HepG2 (cell line): ENCODE measurements around the gene FNDC3B. TPM values are rescaled to one million over a fixed set of nuclear protein-coding genes. Genes with fewer than 3 reads are reported as not detected.

Experiments used
- ATF1 ChIP-seq: IDR thresholded peaks from 2 replicates; pipeline ENCODE4 v1.6.1; 2016; ENCODE audit warnings: mild to moderate bottlenecking, control low read depth
- BRD4 ChIP-seq: sonication (generic); formaldehyde crosslinking; IDR thresholded peaks from 2 replicates; pipeline ENCODE4 v1.4.0; 2020; ENCODE audit warnings: missing genetic modification reagents
- CBFB ChIP-seq: sonication (generic); formaldehyde crosslinking; IDR thresholded peaks from 2 replicates; pipeline ENCODE4 v1.4.0; 2020; ENCODE audit warnings: missing genetic modification reagents
- DR1 ChIP-seq: sonication (generic); formaldehyde crosslinking; IDR thresholded peaks from 2 replicates; pipeline ENCODE4 v1.8.0; 2021; ENCODE audit warnings: mild to moderate bottlenecking, missing genetic modification reagents, inconsistent platforms
- HIVEP1 ChIP-seq: sonication (generic); formaldehyde crosslinking; IDR thresholded peaks from 2 replicates; pipeline ENCODE4 v1.4.0; 2020; ENCODE audit warnings: mild to moderate bottlenecking, missing genetic modification reagents
- HOXA5 ChIP-seq: sonication (generic); formaldehyde crosslinking; IDR thresholded peaks from 2 replicates; pipeline ENCODE4 v1.4.0; 2020; ENCODE audit warnings: missing genetic modification reagents
- KLF15 ChIP-seq: sonication (generic); formaldehyde crosslinking; IDR thresholded peaks from 2 replicates; pipeline ENCODE4 v1.8.1; 2023; ENCODE audit warnings: borderline replicate concordance, mild to moderate bottlenecking, inconsistent platforms, missing genetic modification reagents, mixed read lengths
- MYNN ChIP-seq: sonication (generic); formaldehyde crosslinking; IDR thresholded peaks from 2 replicates; pipeline ENCODE4 v1.4.0; 2020; ENCODE audit warnings: mild to moderate bottlenecking, low read depth, missing genetic modification reagents
- POLR2A ChIP-seq, 2 experiments: IDR thresholded peaks; 2 replicates each; pipeline ENCODE4 v1.6.1; 2011; ENCODE audit warnings: low read depth in 2 of 2, low read length in 2 of 2, mild to moderate bottlenecking in 1 of 2, moderate library complexity in 1 of 2; ENCODE audit not compliant: insufficient read depth in 1 of 2
- RBM22 ChIP-seq: fragments of 200-400 bp; formaldehyde crosslinking; optimal IDR thresholded peaks from 2 replicates; pipeline ENCODE3; 2017; ENCODE audit warnings: mild to moderate bottlenecking, low read length, moderate library complexity
- SRF ChIP-seq: IDR thresholded peaks from 2 replicates; pipeline ENCODE4 v1.6.1; 2011; ENCODE audit warnings: mild to moderate bottlenecking, low read depth, low read length, moderate library complexity
- TAF1 ChIP-seq: sonication (generic); formaldehyde crosslinking; IDR thresholded peaks from 2 replicates; pipeline ENCODE4 v1.4.0; 2020; ENCODE audit warnings: missing genetic modification reagents
- ZBTB38 ChIP-seq: sonication (generic); formaldehyde crosslinking; IDR thresholded peaks from 2 replicates; pipeline ENCODE4 v1.5.1; 2020; ENCODE audit warnings: mild to moderate bottlenecking, missing genetic modification reagents
- ZC3H4 ChIP-seq: sonication (generic); formaldehyde crosslinking; IDR thresholded peaks from 2 replicates; pipeline ENCODE4 v1.4.0; 2020; ENCODE audit warnings: missing genetic modification reagents, borderline replicate concordance
- ZNF552 ChIP-seq: sonication (generic); formaldehyde crosslinking; IDR thresholded peaks from 2 replicates; pipeline ENCODE4 v1.9.0; 2022; ENCODE audit warnings: missing genetic modification reagents, mild to moderate bottlenecking, borderline replicate concordance
- ZNF781 ChIP-seq: sonication (generic); formaldehyde crosslinking; IDR thresholded peaks from 2 replicates; pipeline ENCODE4 v1.5.1; 2020; ENCODE audit warnings: borderline replicate concordance, mild to moderate bottlenecking, missing genetic modification reagents; ENCODE audit errors: not compliant biosample characterization
- ZNF891 ChIP-seq: sonication (generic); formaldehyde crosslinking; IDR thresholded peaks from 2 replicates; pipeline ENCODE4 v1.5.0; 2020; ENCODE audit warnings: mild to moderate bottlenecking, missing genetic modification reagents
- polyA plus RNA-seq, 8 experiments: library from polyadenylated mRNA; depleted of rRNA in 3 of 8; stranded (reverse) in 7 of 8; unstranded in 1 of 8; fragments of >200 nt; fragmentation: Illumina TruSeq in 4 of 8; extraction: Trizol in 4 of 8; gene quantifications; 2 replicates each; pipeline versions ENCODE4 v1.2.1 to v1.2.3, GENCODE V29; 2011 to 2016; ENCODE audit warnings: low read depth in 4 of 8, missing spikeins in 1 of 8, mixed read lengths in 1 of 8; ENCODE audit not compliant: insufficient read depth in 1 of 8
- total RNA-seq, 5 experiments: library from RNA; depleted of rRNA; stranded (reverse); fragments of >200 nt; fragmentation: Illumina TruSeq; extraction: Trizol; gene quantifications; 2 replicates each; pipeline ENCODE4 v1.2.3, GENCODE V29; 2016; ENCODE audit warnings: low read depth in 1 of 5
- TF ChIP-seq, protein P1 (sequence below): sonication (generic); formaldehyde crosslinking; IDR thresholded peaks from 2 replicates; pipeline ENCODE4 v1.4.0; 2020; ENCODE audit warnings: missing genetic modification reagents
- TF ChIP-seq, protein P2 (sequence below): sonication (generic); formaldehyde crosslinking; IDR thresholded peaks from 2 replicates; pipeline ENCODE4 v1.5.0; 2020; ENCODE audit warnings: missing genetic modification reagents, mild to moderate bottlenecking, borderline replicate concordance
- TF ChIP-seq, protein P3 (sequence below): sonication (generic); formaldehyde crosslinking; IDR thresholded peaks from 2 replicates; pipeline ENCODE4 v1.8.0; 2022; ENCODE audit warnings: missing genetic modification reagents, mild to moderate bottlenecking, moderate library complexity, borderline replicate concordance
- TF ChIP-seq, protein P4 (sequence below): sonication (generic); formaldehyde crosslinking; IDR thresholded peaks from 2 replicates; pipeline ENCODE4 v1.4.0; 2020; ENCODE audit warnings: mild to moderate bottlenecking, missing genetic modification reagents
- TF ChIP-seq, protein P5 (sequence below): sonication (generic); formaldehyde crosslinking; IDR thresholded peaks from 2 replicates; pipeline ENCODE4 v1.8.1; 2022; ENCODE audit warnings: mild to moderate bottlenecking, missing genetic modification reagents

FNDC3B gene
- total and polyA plus RNA-seq, 2 of the 13 experiments (the other 11 are each of a cell fraction or from before 2014, with no cell fraction given) = 74.8 to 103 TPM

DNA sequence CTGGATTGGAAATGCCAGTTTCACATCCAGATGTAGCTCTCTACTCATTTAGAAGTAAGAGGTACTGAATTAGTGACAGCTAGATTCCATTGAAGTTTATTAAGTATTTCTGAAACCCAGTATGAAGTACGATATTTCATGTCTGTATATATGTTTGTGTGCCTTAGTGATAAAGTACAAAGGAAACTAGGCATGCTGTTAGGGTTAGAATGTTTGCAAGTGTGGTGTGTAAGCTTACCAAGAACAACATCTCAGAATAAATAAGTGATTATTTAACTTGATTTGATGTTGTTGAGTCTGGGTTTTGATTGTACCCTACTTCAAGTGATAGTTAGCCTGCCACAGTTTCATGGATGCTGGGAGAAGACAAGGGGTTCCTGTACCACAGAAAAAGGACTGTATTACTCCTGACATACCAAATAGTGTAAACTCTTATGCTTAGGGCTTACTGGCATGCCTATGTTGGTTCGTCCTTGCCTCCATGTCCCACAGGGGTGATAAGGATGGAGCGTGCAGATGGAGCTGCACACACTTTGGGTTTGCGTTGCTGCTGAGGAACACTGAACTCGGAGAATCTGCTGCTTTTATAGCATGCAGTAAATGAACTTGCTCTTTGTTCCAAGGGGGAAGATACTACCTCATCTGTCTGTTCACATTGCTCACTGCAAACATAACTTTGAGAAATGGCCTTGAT is 43.6 kb downstream of the FNDC3B start (continued):
- TF ChIP-seq MYNN (CRISPR knock-in tag) (no peak), ATF1 (CRISPR knock-in tag) (no peak), RBM22 (peak; percentile 100), TAF1 (no peak), ZBTB38 (CRISPR knock-in tag) (peak; percentile 88), DR1 (CRISPR knock-in tag) (no peak), ZC3H4 (CRISPR knock-in tag) (no peak), ZNF891 (CRISPR knock-in tag) (no peak), HIVEP1 (no peak), HOXA5 (CRISPR knock-in tag) (no peak), POLR2A (IDR thresholded peaks at IDR 0.05; ENCODE audit: insufficient read depth in 1 of 2, low read depth in 2 of 2, low read length in 2 of 2) (peak in 1 of 2 experiments; percentile 43; a peak in 2 of 4 replicates), SRF (no peak), BRD4 (no peak), ZNF781 (CRISPR knock-in tag) (no peak), KLF15 (CRISPR knock-in tag) (no peak), ZNF552 (no peak), CBFB (CRISPR knock-in tag) (no peak)
- TF ChIP-seq, protein P1, sequence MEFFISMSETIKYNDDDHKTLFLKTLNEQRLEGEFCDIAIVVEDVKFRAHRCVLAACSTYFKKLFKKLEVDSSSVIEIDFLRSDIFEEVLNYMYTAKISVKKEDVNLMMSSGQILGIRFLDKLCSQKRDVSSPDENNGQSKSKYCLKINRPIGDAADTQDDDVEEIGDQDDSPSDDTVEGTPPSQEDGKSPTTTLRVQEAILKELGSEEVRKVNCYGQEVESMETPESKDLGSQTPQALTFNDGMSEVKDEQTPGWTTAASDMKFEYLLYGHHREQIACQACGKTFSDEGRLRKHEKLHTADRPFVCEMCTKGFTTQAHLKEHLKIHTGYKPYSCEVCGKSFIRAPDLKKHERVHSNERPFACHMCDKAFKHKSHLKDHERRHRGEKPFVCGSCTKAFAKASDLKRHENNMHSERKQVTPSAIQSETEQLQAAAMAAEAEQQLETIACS = no peak
- TF ChIP-seq, protein P2, sequence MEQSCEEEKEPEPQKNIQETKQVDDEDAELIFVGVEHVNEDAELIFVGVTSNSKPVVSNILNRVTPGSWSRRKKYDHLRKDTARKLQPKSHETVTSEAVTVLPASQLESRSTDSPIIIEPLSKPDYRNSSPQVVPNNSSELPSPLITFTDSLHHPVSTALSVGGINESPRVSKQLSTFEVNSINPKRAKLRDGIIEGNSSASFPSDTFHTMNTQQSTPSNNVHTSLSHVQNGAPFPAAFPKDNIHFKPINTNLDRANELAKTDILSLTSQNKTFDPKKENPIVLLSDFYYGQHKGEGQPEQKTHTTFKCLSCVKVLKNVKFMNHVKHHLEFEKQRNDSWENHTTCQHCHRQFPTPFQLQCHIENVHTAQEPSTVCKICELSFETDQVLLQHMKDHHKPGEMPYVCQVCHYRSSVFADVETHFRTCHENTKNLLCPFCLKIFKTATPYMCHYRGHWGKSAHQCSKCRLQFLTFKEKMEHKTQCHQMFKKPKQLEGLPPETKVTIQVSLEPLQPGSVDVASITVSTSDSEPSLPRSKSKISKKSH (CRISPR knock-in tag) = no peak
- TF ChIP-seq, protein P3, sequence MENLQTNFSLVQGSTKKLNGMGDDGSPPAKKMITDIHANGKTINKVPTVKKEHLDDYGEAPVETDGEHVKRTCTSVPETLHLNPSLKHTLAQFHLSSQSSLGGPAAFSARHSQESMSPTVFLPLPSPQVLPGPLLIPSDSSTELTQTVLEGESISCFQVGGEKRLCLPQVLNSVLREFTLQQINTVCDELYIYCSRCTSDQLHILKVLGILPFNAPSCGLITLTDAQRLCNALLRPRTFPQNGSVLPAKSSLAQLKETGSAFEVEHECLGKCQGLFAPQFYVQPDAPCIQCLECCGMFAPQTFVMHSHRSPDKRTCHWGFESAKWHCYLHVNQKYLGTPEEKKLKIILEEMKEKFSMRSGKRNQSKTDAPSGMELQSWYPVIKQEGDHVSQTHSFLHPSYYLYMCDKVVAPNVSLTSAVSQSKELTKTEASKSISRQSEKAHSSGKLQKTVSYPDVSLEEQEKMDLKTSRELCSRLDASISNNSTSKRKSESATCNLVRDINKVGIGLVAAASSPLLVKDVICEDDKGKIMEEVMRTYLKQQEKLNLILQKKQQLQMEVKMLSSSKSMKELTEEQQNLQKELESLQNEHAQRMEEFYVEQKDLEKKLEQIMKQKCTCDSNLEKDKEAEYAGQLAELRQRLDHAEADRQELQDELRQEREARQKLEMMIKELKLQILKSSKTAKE = no peak
- TF ChIP-seq, protein P4, sequence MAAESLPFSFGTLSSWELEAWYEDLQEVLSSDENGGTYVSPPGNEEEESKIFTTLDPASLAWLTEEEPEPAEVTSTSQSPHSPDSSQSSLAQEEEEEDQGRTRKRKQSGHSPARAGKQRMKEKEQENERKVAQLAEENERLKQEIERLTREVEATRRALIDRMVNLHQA (CRISPR knock-in tag) = no peak
- TF ChIP-seq, protein P5, sequence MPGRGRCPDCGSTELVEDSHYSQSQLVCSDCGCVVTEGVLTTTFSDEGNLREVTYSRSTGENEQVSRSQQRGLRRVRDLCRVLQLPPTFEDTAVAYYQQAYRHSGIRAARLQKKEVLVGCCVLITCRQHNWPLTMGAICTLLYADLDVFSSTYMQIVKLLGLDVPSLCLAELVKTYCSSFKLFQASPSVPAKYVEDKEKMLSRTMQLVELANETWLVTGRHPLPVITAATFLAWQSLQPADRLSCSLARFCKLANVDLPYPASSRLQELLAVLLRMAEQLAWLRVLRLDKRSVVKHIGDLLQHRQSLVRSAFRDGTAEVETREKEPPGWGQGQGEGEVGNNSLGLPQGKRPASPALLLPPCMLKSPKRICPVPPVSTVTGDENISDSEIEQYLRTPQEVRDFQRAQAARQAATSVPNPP (CRISPR knock-in tag) = no peak
